C4-2B (cell line): ENCODE results near the gene ZNF202.
"Not testable (repeated sequence)": the region's sequence is repeated elsewhere in the genome, so short reads cannot be mapped to it uniquely, and the experiment has no call there.

Source experiments
- H3K27ac ChIP-seq: fragments of 450-650 bp; 2 replicates; pipeline ENCODE4 v1.5.1; 2017
- ZFX ChIP-seq: fragments of 450-650 bp; IDR thresholded peaks from 2 replicates; pipeline ENCODE4 v1.6.1; 2017
- TF ChIP-seq, protein P1 (sequence below): fragments of 450-650 bp; conservative IDR thresholded peaks from 2 replicates; pipeline ENCODE4 v1.5.1; 2017; ENCODE audit warnings: mild to moderate bottlenecking

Gene ZNF202

GRCh38 chr11:123755344-123755743 is 13.9 kb upstream of the ZNF202 start:
- H3K27ac ChIP-seq, result no peak overlapping the region
- TF ChIP-seq, protein P1, sequence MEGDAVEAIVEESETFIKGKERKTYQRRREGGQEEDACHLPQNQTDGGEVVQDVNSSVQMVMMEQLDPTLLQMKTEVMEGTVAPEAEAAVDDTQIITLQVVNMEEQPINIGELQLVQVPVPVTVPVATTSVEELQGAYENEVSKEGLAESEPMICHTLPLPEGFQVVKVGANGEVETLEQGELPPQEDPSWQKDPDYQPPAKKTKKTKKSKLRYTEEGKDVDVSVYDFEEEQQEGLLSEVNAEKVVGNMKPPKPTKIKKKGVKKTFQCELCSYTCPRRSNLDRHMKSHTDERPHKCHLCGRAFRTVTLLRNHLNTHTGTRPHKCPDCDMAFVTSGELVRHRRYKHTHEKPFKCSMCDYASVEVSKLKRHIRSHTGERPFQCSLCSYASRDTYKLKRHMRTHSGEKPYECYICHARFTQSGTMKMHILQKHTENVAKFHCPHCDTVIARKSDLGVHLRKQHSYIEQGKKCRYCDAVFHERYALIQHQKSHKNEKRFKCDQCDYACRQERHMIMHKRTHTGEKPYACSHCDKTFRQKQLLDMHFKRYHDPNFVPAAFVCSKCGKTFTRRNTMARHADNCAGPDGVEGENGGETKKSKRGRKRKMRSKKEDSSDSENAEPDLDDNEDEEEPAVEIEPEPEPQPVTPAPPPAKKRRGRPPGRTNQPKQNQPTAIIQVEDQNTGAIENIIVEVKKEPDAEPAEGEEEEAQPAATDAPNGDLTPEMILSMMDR, result no peak
- TF ChIP-seq ZFX, result no peak

- no peak within 1 kb of the TSS for H3K27ac ChIP-seq
- TF ChIP-seq ZFX, result no peak
- TF ChIP-seq, protein P1, result no peak
Measured at GRCh38 chr11:123754101-123754568, 12.7 kb upstream of the ZNF202 start, which contains the start of gene OR6X1. OR6X1 (minus strand) TSS chr11:123754518; CDS start chr11:123754518, 0 bp downstream.

DNA sequence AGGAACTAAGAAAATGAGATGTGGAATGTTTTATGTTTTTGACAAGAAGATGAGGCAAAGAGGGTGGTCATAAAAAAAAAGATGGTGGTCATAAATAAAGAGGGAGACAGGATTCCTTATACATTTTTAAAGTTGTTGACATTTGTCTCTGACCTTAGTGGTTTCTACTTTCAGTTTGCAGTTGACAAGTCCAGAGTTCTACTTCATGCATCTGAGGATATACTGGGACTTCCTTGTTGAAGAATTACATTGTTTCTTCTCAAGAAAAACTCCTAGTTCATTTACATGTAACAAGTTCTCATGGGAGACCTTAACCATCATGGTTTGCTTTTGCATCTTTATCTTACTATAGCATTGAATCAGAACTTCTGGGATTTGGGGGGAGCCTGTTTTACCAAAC is 11.7 kb upstream of the ZNF202 start:
- TF ChIP-seq, protein P1, result no peak
- TF ChIP-seq ZFX, result no peak
- H3K27ac ChIP-seq, result no peak overlapping the region

DNA sequence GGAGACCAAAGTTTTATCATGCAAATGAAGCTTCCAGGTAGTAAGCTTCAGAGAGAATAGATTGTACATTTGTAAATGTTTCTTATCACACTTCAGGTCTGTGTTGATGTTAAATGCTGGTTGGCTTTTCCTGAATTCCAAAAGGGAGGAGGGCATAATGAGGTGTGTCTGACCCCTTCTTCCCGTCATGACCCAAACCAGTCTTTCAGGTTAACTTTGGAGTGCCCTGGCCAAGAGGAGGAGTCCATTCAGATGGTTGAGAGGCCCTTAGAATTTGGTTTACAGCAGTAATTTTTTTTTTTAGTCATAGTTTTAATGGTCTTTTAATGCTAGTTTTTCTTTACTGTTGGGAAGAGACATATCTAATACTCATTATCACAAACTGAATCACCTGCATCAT is 10.3 kb upstream of the ZNF202 start:
- TF ChIP-seq ZFX, result no peak
- TF ChIP-seq, protein P1, result no peak
- H3K27ac ChIP-seq, result no peak overlapping the region

DNA sequence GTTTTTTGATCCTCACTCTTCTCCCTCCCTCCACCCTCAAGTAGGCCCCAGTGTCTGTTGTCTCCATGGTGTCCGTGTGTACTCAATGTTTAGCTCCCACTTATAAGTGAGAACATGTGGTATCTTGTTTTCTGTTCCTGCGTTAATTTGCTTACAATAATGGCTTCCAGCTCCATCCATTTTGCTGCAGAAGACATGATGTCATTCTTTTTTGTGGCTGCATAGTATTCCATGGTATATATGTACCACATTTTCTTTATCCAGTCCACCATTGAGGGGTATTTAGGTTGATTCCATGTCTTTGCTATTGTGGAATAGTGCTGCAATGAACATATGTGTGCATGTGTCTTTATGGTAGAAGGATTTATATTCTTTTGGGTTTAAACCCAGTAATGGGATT is 6.9 kb upstream of the ZNF202 start:
- H3K27ac ChIP-seq, result not testable (repeated sequence)

DNA sequence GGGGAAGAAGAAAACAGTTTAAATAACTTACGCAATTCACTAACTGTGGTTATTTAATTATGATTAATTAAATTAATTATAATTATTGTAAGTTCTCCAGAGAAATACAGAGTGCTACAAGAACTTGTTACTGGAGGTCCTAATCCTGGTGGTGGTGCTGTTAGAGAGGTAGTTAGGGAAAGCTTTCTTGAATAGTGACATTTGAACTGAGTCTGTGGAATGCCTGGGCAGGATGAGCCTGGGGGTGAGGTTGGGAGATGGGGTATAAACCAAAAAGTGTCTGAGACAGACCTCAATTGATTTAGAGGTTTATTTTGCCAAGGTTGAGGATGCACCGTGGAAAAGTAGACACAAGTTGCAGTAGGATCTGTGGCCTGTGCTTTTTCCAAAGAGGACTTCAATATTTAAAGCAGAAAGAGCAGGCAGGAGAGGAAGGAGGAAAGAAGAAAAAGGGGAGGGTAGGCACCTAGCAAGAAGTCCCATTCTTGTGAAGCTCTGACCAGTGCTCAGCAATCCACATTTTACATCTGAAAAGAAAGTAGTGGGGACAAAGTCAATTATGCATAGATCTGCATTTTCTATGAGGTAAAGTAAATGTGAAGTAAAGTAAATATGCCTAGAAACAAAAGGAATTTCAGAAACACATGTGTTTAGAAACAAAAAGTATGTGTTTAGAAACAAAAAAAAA is 4.4 kb upstream of the ZNF202 start:
- TF ChIP-seq, protein P1, result no peak
- no peak for TF ChIP-seq ZFX
- no peak overlapping the region for H3K27ac ChIP-seq

DNA sequence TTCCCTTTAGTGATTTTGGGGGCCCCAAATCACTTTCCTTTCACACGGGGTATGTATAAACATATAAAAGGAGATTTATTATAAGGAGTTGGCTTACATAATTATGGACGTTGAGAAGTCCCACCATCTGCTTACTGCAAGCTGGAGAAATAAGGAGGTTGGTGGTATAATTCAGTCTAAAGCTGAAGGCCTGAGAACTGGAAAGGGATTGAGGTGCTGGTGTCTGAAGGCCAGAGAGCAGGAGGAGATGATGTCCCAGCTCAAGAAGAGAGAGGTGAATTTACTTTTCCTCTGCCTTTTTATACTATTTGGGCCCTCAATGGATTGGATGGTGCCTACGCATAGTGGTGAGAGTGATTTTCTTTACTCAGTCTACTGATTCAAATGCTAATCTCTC is 1.3 kb upstream of the ZNF202 start:
- no peak overlapping the region for H3K27ac ChIP-seq

More for the DNA sequence above, 1.3 kb upstream of the ZNF202 start:
- TF ChIP-seq, protein P1, result no peak
- no peak for TF ChIP-seq ZFX
